ENCODE measurements around the gene AGFG2.

AGFG2 gene

GRCh38 chr7:100538654-100539435, at the start of gene AGFG2:
TSS of gene AGFG2 (plus strand) at chr7:100539203. CDS start at chr7:100539347, 144 bp downstream.
- TF ChIP-seq CTCF (IDR thresholded peaks at IDR 0.05; ENCODE audit: insufficient read depth, low read depth, low read length, missing control alignments), result no peak
- peak; percentile 100 for DNase-seq (ENCODE audit: low read depth)
- peak within 1 kb of the TSS; percentile 55 for H3K4me3 ChIP-seq (ENCODE audit: low read length)

- TF ChIP-seq CTCF (IDR thresholded peaks at IDR 0.05; ENCODE audit: insufficient read depth, low read depth, low read length, missing control alignments), result no peak
- peak; percentile 51 for DNase-seq (ENCODE audit: low read depth)
- H3K4me3 ChIP-seq (ENCODE audit: low read length), result no peak overlapping the region
These were observed 49.2 kb upstream of the AGFG2 start for GRCh38 chr7:100489824-100490223.

GRCh38 chr7:100490483-100491191, 48.4 kb upstream of the AGFG2 start:
- no peak for DNase-seq (ENCODE audit: low read depth)
- H3K4me3 ChIP-seq (ENCODE audit: low read length), result no peak overlapping the region
- TF ChIP-seq CTCF (IDR thresholded peaks at IDR 0.05; ENCODE audit: insufficient read depth, low read depth, low read length, missing control alignments), result no peak

GRCh38 chr7:100491192-100491578, 47.8 kb upstream of the AGFG2 start:
- DNase-seq (ENCODE audit: low read depth), result no peak
- TF ChIP-seq CTCF (IDR thresholded peaks at IDR 0.05; ENCODE audit: insufficient read depth, low read depth, low read length, missing control alignments), result no peak
- H3K4me3 ChIP-seq (ENCODE audit: low read length), result no peak overlapping the region

GRCh38 chr7:100492738-100493475, 46.1 kb upstream of the AGFG2 start:
- no peak for TF ChIP-seq CTCF (IDR thresholded peaks at IDR 0.05; ENCODE audit: insufficient read depth, low read depth, low read length, missing control alignments)
- no peak overlapping the region for H3K4me3 ChIP-seq (ENCODE audit: low read length)
- no peak for DNase-seq (ENCODE audit: low read depth)

- H3K4me3 ChIP-seq (ENCODE audit: low read length), result no peak overlapping the region
- DNase-seq (ENCODE audit: low read depth), result peak; percentile 49
- no peak for TF ChIP-seq CTCF (IDR thresholded peaks at IDR 0.05; ENCODE audit: insufficient read depth, low read depth, low read length, missing control alignments)
These were observed 45.3 kb upstream of the AGFG2 start for GRCh38 chr7:100493476-100494264.
